ENCODE data around the gene TRPM2.

- TF ChIP-seq POLR2A (IDR thresholded peaks at IDR 0.05; ENCODE audit: extremely low read depth, insufficient read length): no peak
- TF ChIP-seq CTCF (IDR thresholded peaks at IDR 0.05; ENCODE audit: low read depth, low read length): no peak
- no peak for TF ChIP-seq MYC (IDR thresholded peaks at IDR 0.05; ENCODE audit: low read depth, low read length)
These were observed 40.7 kb upstream of the TRPM2 start for GRCh38 chr21:44312716-44313115.

Measured in NB4 (cell line).